Sigmoid colon (tissue), 3 donors: Measurements from ENCODE around the gene MTMR6.

Experiments
- CTCF ChIP-seq, 4 experiments: fragments of 450-650 bp in 3 of 4; fragments of 200-600 bp in 1 of 4; IDR thresholded peaks; one replicate each; pipeline ENCODE4 v1.5.1; 2016 to 2019; ENCODE audit warnings: antibody characterized with exemption in 4 of 4, mild to moderate bottlenecking in 3 of 4, moderate library complexity in 2 of 4
- POLR2A ChIP-seq, 2 donors: fragments of 450-650 bp; IDR thresholded peaks; one replicate each; pipeline ENCODE4 v1.6.1; 2016; ENCODE audit warnings: antibody characterized with exemption in 2 of 2, mild to moderate bottlenecking in 2 of 2, moderate library complexity in 2 of 2

- TF ChIP-seq CTCF (IDR thresholded peaks at IDR 0.05): no peak
- TF ChIP-seq POLR2A (IDR thresholded peaks at IDR 0.05): no peak
These were observed 7.9 kb upstream of the MTMR6 start for GRCh38 chr13:25295228-25295627.
